Osteoblast (primary cell): ENCODE measurements around the gene HBS1L. TPM values are rescaled to one million over a fixed set of nuclear protein-coding genes. Genes with fewer than 3 reads are reported as not detected.

Experiments
- DNase-seq: peaks from one replicate; pipeline ENCODE4 v3.0.0; 2011; ENCODE audit warnings: low spot score, mixed read lengths; ENCODE audit not compliant: insufficient read length; ENCODE audit errors: missing footprints
- H2AFZ ChIP-seq: 2 replicates; pipeline ENCODE4 v1.6.0; 2011; ENCODE audit warnings: mild to moderate bottlenecking, low read length
- H3K27ac ChIP-seq: 2 replicates; pipeline ENCODE4 v1.5.1; 2011; ENCODE audit warnings: mild to moderate bottlenecking, low read depth, low read length, moderate library complexity
- H3K27me3 ChIP-seq: 2 replicates; pipeline ENCODE4 v1.6.0; 2012; ENCODE audit warnings: mild to moderate bottlenecking, control low read depth, inconsistent platforms, low read length, moderate library complexity; ENCODE audit not compliant: insufficient read depth
- H3K36me3 ChIP-seq: 2 replicates; pipeline ENCODE4 v1.5.1; 2011; ENCODE audit warnings: mild to moderate bottlenecking, low read length, control low read depth, moderate library complexity; ENCODE audit not compliant: insufficient read depth
- H3K4me1 ChIP-seq: 2 replicates; pipeline ENCODE4 v1.5.1; 2011; ENCODE audit warnings: mild to moderate bottlenecking, low read length, control low read depth, moderate library complexity; ENCODE audit not compliant: insufficient read depth
- H3K4me2 ChIP-seq: 2 replicates; pipeline ENCODE4 v1.6.0; 2011; ENCODE audit warnings: mild to moderate bottlenecking, low read length; ENCODE audit not compliant: insufficient read depth
- H3K4me3 ChIP-seq: fragments of 200-600 bp; sonication (generic); 3 replicates; pipeline ENCODE4 v1.5.1; 2012; ENCODE audit warnings: mild to moderate bottlenecking, low read length, inconsistent platforms; ENCODE audit not compliant: insufficient read depth
- H3K79me2 ChIP-seq: 2 replicates; pipeline ENCODE4 v1.6.0; 2012; ENCODE audit warnings: mild to moderate bottlenecking, low read length, control low read depth, inconsistent platforms; ENCODE audit not compliant: insufficient read depth
- H3K9me3 ChIP-seq: 2 replicates; pipeline ENCODE4 v1.5.1; 2011; ENCODE audit warnings: low read depth, low read length, control low read depth
- H4K20me1 ChIP-seq: 2 replicates; pipeline ENCODE4 v1.6.0; 2012; ENCODE audit warnings: mild to moderate bottlenecking, low read length, control low read depth; ENCODE audit not compliant: insufficient read depth
- total RNA-seq: library from RNA; depleted of rRNA; stranded (reverse); fragments of >200 nt; gene quantifications from 2 replicates; pipeline ENCODE4 v1.2.3, GENCODE V29; 2012
- TF ChIP-seq, protein P1 (sequence below): IDR thresholded peaks from 2 replicates; pipeline ENCODE4 v1.5.1; 2011; ENCODE audit warnings: mild to moderate bottlenecking, low read depth, low read length, moderate library complexity; ENCODE audit errors: extremely low read depth

The HBS1L gene
- 86.9 and 94.8 TPM in 2 replicates for total RNA-seq

DNA sequence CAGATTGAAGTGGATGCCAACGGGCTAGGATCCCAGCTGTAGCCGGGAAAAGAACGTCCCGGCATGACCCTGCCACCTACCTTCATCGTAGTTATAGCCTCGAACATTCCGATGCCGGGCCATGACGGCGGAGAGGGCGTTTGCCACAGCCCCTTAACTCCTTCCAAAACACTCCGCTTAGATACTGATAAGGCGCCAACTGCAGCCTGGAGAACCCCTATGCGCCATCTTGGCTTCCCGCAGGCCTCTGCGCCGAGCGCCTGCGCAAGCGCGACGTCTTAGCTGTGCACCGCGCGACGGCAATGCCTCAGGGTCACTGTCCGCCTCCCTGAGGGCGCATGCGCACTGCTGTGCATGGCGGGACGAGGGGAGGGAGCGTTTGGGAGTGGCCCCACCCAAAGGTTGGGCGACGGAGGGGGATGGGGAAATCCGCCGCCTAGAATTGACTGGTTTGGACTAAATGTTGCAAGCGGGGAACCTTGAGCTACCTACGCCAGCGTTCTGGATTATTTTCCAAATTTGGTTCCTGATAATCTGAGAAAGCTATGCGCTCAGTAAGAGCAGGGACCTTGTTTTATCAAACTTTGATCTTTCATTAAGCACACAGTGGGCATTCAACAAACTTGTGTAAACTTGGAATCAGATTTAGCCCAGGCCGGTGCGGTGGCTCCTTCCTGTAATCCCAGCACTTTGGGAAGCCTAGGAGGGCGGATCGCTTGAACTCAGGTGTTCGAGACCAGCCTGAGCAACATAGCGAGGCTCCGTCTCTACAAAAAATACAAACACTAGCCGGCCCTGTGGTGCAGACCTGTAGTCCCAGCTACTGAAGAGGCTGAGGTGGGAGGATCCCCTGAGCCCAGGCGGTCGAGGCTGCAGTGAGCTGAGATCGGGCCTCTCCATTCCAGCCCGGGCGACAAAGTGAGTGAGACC lies at the start of gene HBS1L:
HBS1L (minus strand) TSS at position 254 of the 930 bp plus-strand sequence; CDS start at position 123, 131 bp downstream.
- TF ChIP-seq, protein P1, sequence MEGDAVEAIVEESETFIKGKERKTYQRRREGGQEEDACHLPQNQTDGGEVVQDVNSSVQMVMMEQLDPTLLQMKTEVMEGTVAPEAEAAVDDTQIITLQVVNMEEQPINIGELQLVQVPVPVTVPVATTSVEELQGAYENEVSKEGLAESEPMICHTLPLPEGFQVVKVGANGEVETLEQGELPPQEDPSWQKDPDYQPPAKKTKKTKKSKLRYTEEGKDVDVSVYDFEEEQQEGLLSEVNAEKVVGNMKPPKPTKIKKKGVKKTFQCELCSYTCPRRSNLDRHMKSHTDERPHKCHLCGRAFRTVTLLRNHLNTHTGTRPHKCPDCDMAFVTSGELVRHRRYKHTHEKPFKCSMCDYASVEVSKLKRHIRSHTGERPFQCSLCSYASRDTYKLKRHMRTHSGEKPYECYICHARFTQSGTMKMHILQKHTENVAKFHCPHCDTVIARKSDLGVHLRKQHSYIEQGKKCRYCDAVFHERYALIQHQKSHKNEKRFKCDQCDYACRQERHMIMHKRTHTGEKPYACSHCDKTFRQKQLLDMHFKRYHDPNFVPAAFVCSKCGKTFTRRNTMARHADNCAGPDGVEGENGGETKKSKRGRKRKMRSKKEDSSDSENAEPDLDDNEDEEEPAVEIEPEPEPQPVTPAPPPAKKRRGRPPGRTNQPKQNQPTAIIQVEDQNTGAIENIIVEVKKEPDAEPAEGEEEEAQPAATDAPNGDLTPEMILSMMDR: no peak
- peak within 1 kb of the TSS; percentile 95 for H3K4me2 ChIP-seq
- H3K4me3 ChIP-seq: peak within 1 kb of the TSS; percentile 98
- peaks cover 20% of the 10 kb centered on the region for H4K20me1 ChIP-seq
- peaks cover under 1% of the 10 kb centered on the region for H3K36me3 ChIP-seq
- peak within 1 kb of the TSS; percentile 100 for H2AFZ ChIP-seq
- H3K9me3 ChIP-seq: no peaks in the 10 kb centered on the region
- H3K27me3 ChIP-seq: no peaks in the 10 kb centered on the region
- H3K27ac ChIP-seq: peak within 1 kb of the TSS; percentile 96
- peaks cover 16% of the 10 kb centered on the region for H3K4me1 ChIP-seq
- DNase-seq: peak; percentile 96
- peaks cover 46% of the 10 kb centered on the region for H3K79me2 ChIP-seq

DNA sequence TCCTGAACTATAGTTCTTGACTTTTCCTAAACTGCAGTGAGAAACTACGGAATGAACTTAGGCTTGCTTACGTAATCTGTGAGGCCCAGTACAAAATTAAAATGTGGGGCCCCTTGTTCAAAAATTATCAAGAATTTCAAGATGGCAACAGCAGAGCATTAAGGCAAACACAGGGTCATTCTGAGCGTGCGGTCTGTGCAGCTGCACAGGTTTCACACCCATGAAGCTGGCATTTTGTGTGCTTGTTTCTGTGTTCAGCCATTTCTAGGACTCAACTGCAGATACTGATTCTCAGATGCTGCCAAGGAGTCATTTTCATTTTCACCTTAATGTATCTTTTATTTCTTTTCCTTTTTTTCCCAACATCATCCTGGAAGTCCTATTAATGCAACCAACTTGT lies 49.6 kb upstream of the HBS1L start:
- Histone ChIP-seq H3K4me3 (no peak overlapping the region), H3K4me2 (no peak overlapping the region), H3K4me1 (no peaks in the 10 kb centered on the region), H3K9me3 (no peaks in the 10 kb centered on the region), H4K20me1 (no peaks in the 10 kb centered on the region), H3K27me3 (peaks cover 38% of the 10 kb centered on the region), H3K27ac (no peak overlapping the region), H3K79me2 (no peaks in the 10 kb centered on the region), H2AFZ (no peak overlapping the region), H3K36me3 (no peaks in the 10 kb centered on the region)
- TF ChIP-seq, protein P1: no peak
- DNase-seq: no peak

DNA sequence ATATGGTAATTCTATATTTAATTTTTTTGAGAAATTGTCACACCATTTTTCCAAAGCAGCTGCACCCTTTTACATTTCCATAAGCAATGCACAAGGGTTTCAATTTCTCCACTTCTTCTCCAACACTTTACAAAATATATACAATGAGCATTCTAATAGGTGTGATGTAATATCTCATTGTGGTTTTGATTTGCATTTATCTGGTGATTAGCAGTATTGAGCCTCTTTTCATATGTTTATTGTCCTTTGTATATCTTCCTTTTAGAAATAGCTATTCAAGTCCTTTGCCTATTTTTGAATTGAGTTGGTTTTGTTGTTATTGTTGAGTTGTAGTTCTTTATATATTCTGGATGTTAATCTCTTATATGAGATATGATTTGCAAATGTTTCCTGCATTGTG lies 47.6 kb upstream of the HBS1L start:
- Histone ChIP-seq H4K20me1 (no peaks in the 10 kb centered on the region), H3K4me3 (no peak overlapping the region), H3K9me3 (no peaks in the 10 kb centered on the region), H3K4me1 (no peaks in the 10 kb centered on the region), H3K4me2 (no peak overlapping the region), H2AFZ (no peak overlapping the region), H3K79me2 (no peaks in the 10 kb centered on the region), H3K27me3 (peaks cover 45% of the 10 kb centered on the region), H3K36me3 (no peaks in the 10 kb centered on the region), H3K27ac (no peak overlapping the region)
- DNase-seq: no peak
- TF ChIP-seq, protein P1: no peak

DNA sequence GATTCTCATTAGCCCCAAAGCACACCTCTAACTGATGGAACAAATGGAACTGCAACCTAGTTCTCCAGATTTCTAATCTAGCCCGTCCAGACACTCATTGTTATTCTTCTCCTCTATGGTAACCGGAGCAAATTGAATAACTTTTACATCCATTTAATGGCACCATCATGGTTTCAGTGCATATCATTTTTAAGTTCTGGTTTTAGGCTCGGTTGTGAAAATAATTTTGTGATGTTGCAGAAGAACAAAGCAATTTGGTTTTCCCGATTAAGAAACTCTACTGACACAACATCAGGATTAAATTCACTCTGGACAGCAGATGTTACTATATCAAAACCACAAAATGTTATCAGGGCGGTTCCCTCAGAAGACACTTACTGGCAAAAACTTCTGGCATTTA lies 42.5 kb upstream of the HBS1L start:
- Histone ChIP-seq H3K4me1 (no peaks in the 10 kb centered on the region), H3K79me2 (no peaks in the 10 kb centered on the region), H2AFZ (no peak overlapping the region), H3K27ac (no peak overlapping the region), H3K4me2 (no peak overlapping the region), H3K4me3 (no peak overlapping the region), H4K20me1 (no peaks in the 10 kb centered on the region), H3K36me3 (no peaks in the 10 kb centered on the region), H3K9me3 (no peaks in the 10 kb centered on the region), H3K27me3 (peaks cover 38% of the 10 kb centered on the region)
- TF ChIP-seq, protein P1: no peak
- no peak for DNase-seq
